H9 (cell line): ENCODE results near the gene ERO1B. TPM values are rescaled to one million over a fixed set of nuclear protein-coding genes. Genes with fewer than 3 reads are reported as not detected.

Source experiments
- DNase-seq: peaks from one replicate; pipeline ENCODE4 v3.0.0-alpha.2; 2017
- H2AFZ ChIP-seq: one replicate; pipeline ENCODE4 v1.6.1; 2013; ENCODE audit warnings: mild to moderate bottlenecking, low read length, control low read depth, moderate library complexity
- H2AK5ac ChIP-seq: 2 replicates; pipeline ENCODE4 v1.6.1; 2013; ENCODE audit warnings: low read length, control low read depth, mixed read lengths; ENCODE audit not compliant: insufficient read length
- H2BK120ac ChIP-seq: one replicate; pipeline ENCODE4 v1.6.1; 2013; ENCODE audit warnings: low read depth, mild to moderate bottlenecking, low read length, control low read depth, inconsistent platforms; ENCODE audit not compliant: poor library complexity, severe bottlenecking
- H2BK12ac ChIP-seq: 2 replicates; pipeline ENCODE4 v1.6.1; 2013; ENCODE audit warnings: low read length, control low read depth, mixed read lengths, low read depth; ENCODE audit not compliant: insufficient read length
- H2BK15ac ChIP-seq: 2 replicates; pipeline ENCODE4 v1.6.1; 2013; ENCODE audit warnings: low read depth, low read length, control low read depth
- H2BK20ac ChIP-seq: one replicate; pipeline ENCODE4 v1.6.1; 2013; ENCODE audit warnings: low read depth, mild to moderate bottlenecking, low read length, control low read depth, inconsistent platforms; ENCODE audit not compliant: poor library complexity, severe bottlenecking
- H2BK5ac ChIP-seq: 2 replicates; pipeline ENCODE4 v1.6.1; 2013; ENCODE audit warnings: low read length, control low read depth, mixed read lengths; ENCODE audit not compliant: insufficient read length
- H3K14ac ChIP-seq: 2 replicates; pipeline ENCODE4 v1.6.1; 2013; ENCODE audit warnings: low read length, control low read depth; ENCODE audit not compliant: insufficient read depth
- H3K18ac ChIP-seq: 2 replicates; pipeline ENCODE4 v1.6.1; 2013; ENCODE audit warnings: low read depth, mild to moderate bottlenecking, mixed read lengths, low read length, control low read depth; ENCODE audit not compliant: insufficient read length
- H3K23ac ChIP-seq: 2 replicates; pipeline ENCODE4 v1.6.1; 2013; ENCODE audit warnings: low read length, control low read depth, mixed read lengths, low read depth; ENCODE audit not compliant: insufficient read length
- H3K23me2 ChIP-seq: 2 replicates; pipeline ENCODE4 v1.6.1; 2013; ENCODE audit warnings: low read depth, mild to moderate bottlenecking, mixed read lengths, low read length, control low read depth; ENCODE audit not compliant: insufficient read length, poor library complexity, severe bottlenecking
- H3K27ac ChIP-seq: 2 replicates; pipeline ENCODE4 v1.5.1; 2013; ENCODE audit warnings: low read length, control low read depth, mixed read lengths, low read depth; ENCODE audit not compliant: insufficient read length
- H3K27me3 ChIP-seq: 2 replicates; pipeline ENCODE4 v1.6.1; 2013; ENCODE audit warnings: low read length, control low read depth, inconsistent platforms; ENCODE audit not compliant: insufficient read depth
- H3K4ac ChIP-seq: 2 replicates; pipeline ENCODE4 v1.6.1; 2013; ENCODE audit warnings: low read depth, mild to moderate bottlenecking, control low read depth, inconsistent platforms, low read length, moderate library complexity
- H3K4me1 ChIP-seq: 2 replicates; pipeline ENCODE4 v1.6.1; 2013; ENCODE audit warnings: low read length, control low read depth, inconsistent platforms; ENCODE audit not compliant: insufficient read depth
- H3K4me2 ChIP-seq: 2 replicates; pipeline ENCODE4 v1.6.1; 2013; ENCODE audit warnings: low read length, control low read depth, mixed read lengths; ENCODE audit not compliant: insufficient read length, insufficient read depth
- H3K56ac ChIP-seq: 2 replicates; pipeline ENCODE4 v1.6.1; 2013; ENCODE audit warnings: low read depth, mild to moderate bottlenecking, mixed read lengths, low read length, control low read depth; ENCODE audit not compliant: insufficient read length
- H3K79me1 ChIP-seq: 2 replicates; pipeline ENCODE4 v1.6.1; 2013; ENCODE audit warnings: low read depth, mild to moderate bottlenecking, moderate library complexity, low read length, control low read depth, inconsistent platforms; ENCODE audit not compliant: insufficient read depth, poor library complexity, severe bottlenecking
- H3K79me2 ChIP-seq: 2 replicates; pipeline ENCODE4 v1.6.1; 2013; ENCODE audit warnings: low read length, control low read depth, inconsistent platforms; ENCODE audit not compliant: insufficient read depth
- H3K9ac ChIP-seq: 2 replicates; pipeline ENCODE4 v1.6.1; 2013; ENCODE audit warnings: low read length, control low read depth, mixed read lengths; ENCODE audit not compliant: insufficient read length; ENCODE audit errors: extremely low read depth
- H3K9me3 ChIP-seq: one replicate; pipeline ENCODE4 v1.6.1; 2013; ENCODE audit warnings: low read depth, low read length, inconsistent platforms; ENCODE audit not compliant: control insufficient read depth
- H3T11ph ChIP-seq: one replicate; pipeline ENCODE4 v1.6.1; 2013; ENCODE audit warnings: mild to moderate bottlenecking, low read length, control low read depth, inconsistent platforms
- H4K20me1 ChIP-seq: one replicate; pipeline ENCODE4 v1.6.1; 2013; ENCODE audit not compliant: control insufficient read depth, insufficient read length, insufficient read depth
- H4K5ac ChIP-seq: 2 replicates; pipeline ENCODE4 v1.6.1; 2013; ENCODE audit warnings: low read depth, mild to moderate bottlenecking, mixed read lengths, low read length, control low read depth; ENCODE audit not compliant: insufficient read length
- H4K8ac ChIP-seq: replicated peaks from 2 replicates; pipeline ENCODE4 v1.6.1; 2013; ENCODE audit warnings: low read length, control low read depth, mixed read lengths, low read depth; ENCODE audit not compliant: insufficient read length
- H4K91ac ChIP-seq: 2 replicates; pipeline ENCODE4 v1.6.1; 2013; ENCODE audit warnings: low read depth, mild to moderate bottlenecking, moderate library complexity, mixed read lengths, low read length, control low read depth; ENCODE audit not compliant: insufficient read length
- H3K27ac Mint-ChIP-seq, 3 experiments: 2 replicates in 2 of 3; 3 replicates in 1 of 3; pipeline ENCODE4 v1.8.0; 2020 to 2021; ENCODE audit warnings: mixed read lengths in 3 of 3, mild to moderate bottlenecking in 1 of 3, moderate library complexity in 1 of 3
- H3K27me3 Mint-ChIP-seq: 2 replicates; pipeline ENCODE4 v1.8.0; 2021; ENCODE audit warnings: low read depth, mild to moderate bottlenecking, moderate library complexity, mixed read lengths
- H3K36me3 Mint-ChIP-seq, 3 experiments: 2 replicates in 2 of 3; 3 replicates in 1 of 3; pipeline ENCODE4 v1.8.0; 2020 to 2021; ENCODE audit warnings: low read depth in 3 of 3, mixed read lengths in 3 of 3; ENCODE audit not compliant: insufficient read depth in 1 of 3
- H3K4me1 Mint-ChIP-seq, 2 experiments: 2 replicates each; pipeline ENCODE4 v1.8.0; 2020; ENCODE audit warnings: mixed read lengths in 2 of 2
- H3K4me3 Mint-ChIP-seq, 2 experiments: 2 replicates in 1 of 2; 3 replicates in 1 of 2; pipeline ENCODE4 v1.8.0; 2020 to 2021; ENCODE audit warnings: mild to moderate bottlenecking in 2 of 2, mixed read lengths in 2 of 2, moderate library complexity in 1 of 2
- H3K9me3 Mint-ChIP-seq, 2 experiments: 2 replicates in 1 of 2; 3 replicates in 1 of 2; pipeline ENCODE4 v1.8.0; 2020; ENCODE audit warnings: mild to moderate bottlenecking in 2 of 2, mixed read lengths in 2 of 2, moderate library complexity in 1 of 2
- CTCF ChIP-seq: fragments of 200-600 bp; sonication (generic); conservative IDR thresholded peaks from 3 replicates; pipeline ENCODE4 v1.8.0; 2021; ENCODE audit warnings: antibody characterized with exemption, mild to moderate bottlenecking
- WGBS: extraction: QIAGEN DNeasy Blood & Tissue Kit; methylation state at CpG from one replicate; pipeline ENCODE4 v1.1.7; 2013; ENCODE audit warnings: missing lambda C conversion rate, low lambda C conversion rate, mixed read lengths; ENCODE audit not compliant: insufficient read length; ENCODE audit errors: extremely low coverage; 5-methylcytosine and 5-hydroxymethylcytosine counted together
- total RNA-seq: library from RNA; stranded (reverse); gene quantifications from 2 replicates; pipeline ENCODE4 v1.2.1, GENCODE V29; 2021

ERO1B gene
- total RNA-seq, 1 experiment from 2014 or later: 1.5 TPM

GRCh38 chr1:236303675-236304074 is 21.9 kb upstream of the ERO1B start:
- H4K8ac ChIP-seq: no peak overlapping the region
- H3K18ac ChIP-seq: no peak overlapping the region
- H3K27me3 ChIP-seq: no peaks in the 10 kb centered on the region
- no peak overlapping the region for H3K14ac ChIP-seq
- no CpG with 5 or more reads among the region's 4 CpGs for WGBS
- H2BK20ac ChIP-seq: no peak overlapping the region
- H3K4me2 ChIP-seq: no peak overlapping the region
- H2BK5ac ChIP-seq: no peak overlapping the region
- H2BK15ac ChIP-seq: no peak overlapping the region
- DNase-seq: peak; percentile 36
- H4K5ac ChIP-seq: no peak overlapping the region
- no peaks in the 10 kb centered on the region for H3K23me2 ChIP-seq
- H3K27ac Mint-ChIP-seq: no peak overlapping the region
- H3T11ph ChIP-seq: no peak overlapping the region
- no peak overlapping the region for H3K4me3 Mint-ChIP-seq
- TF ChIP-seq CTCF: no peak
- H2BK120ac ChIP-seq: no peak overlapping the region
- no peaks in the 10 kb centered on the region for H3K27me3 Mint-ChIP-seq
- H3K56ac ChIP-seq: no peak overlapping the region
- no peaks in the 10 kb centered on the region for H4K20me1 ChIP-seq
- H2BK12ac ChIP-seq: no peak overlapping the region
- no peak overlapping the region for H3K4ac ChIP-seq
- H2AK5ac ChIP-seq: no peak overlapping the region
- no peaks in the 10 kb centered on the region for H3K79me2 ChIP-seq
- no peaks in the 10 kb centered on the region; a peak in 1 of 7 replicates for H3K36me3 Mint-ChIP-seq
- no peak overlapping the region for H3K9ac ChIP-seq
- H3K23ac ChIP-seq: no peak overlapping the region
- no peak overlapping the region for H3K27ac ChIP-seq
- H3K4me1 Mint-ChIP-seq: peaks cover 5 to 9% of the 10 kb centered on the region in 2 experiments; a peak in 3 of 4 replicates
- H3K79me1 ChIP-seq: no peaks in the 10 kb centered on the region
- H2AFZ ChIP-seq: no peak overlapping the region
- no peaks in the 10 kb centered on the region for H3K4me1 ChIP-seq
- H4K91ac ChIP-seq: no peak overlapping the region
- H3K9me3 Mint-ChIP-seq: no peaks in the 10 kb centered on the region
- H3K9me3 ChIP-seq: no peaks in the 10 kb centered on the region
